ENCODE results near the gene RHEB.

The RHEB gene

DNA sequence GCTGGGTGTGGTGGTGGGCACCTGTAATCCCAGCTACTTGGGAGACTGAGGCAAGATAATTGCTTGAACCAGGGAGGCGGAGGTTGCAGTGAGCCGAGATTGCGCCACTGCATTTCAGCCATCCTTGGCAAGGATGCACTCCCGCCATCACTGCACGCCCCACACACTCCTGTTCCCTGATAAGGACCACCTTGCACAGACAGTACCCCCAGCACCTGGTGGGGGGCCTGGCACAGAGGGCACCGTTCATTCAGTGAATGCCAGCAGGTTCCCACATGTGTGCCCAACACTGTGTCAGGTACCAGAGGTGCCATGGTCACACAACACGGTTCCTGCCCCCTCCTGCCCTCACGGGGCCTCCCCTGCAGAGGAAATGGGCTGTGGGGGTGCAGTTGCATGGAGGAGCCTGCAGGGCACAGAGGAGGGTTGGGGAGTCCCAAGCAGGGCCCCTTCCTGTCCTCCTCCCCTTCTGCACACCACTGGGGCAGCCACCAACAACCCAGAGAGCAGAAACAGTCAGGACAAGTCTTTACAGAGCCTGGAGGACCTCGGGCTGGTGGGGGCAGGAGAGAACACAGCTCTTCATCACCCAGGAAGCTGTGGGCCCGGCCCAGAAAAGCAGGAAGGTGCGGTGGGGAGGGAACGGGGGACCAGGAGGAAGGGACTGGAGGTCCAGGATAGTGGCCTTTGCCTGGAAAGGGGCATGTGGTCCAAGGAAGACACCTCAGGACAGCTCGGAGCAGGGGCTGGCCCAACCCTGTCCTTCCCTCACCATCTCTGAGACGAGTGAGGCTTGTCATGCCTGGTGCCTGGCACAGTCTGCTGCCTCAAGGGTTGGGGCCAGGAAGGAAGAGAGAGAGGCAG is 86.8 kb downstream of the RHEB start:
- Histone ChIP-seq H3K36me3 (ENCODE audit: insufficient read depth, low read length) (no peaks in the 10 kb centered on the region), H3K4me1 (ENCODE audit: insufficient read depth, low read length) (peaks cover 11% of the 10 kb centered on the region), H3K9me3 (ENCODE audit: low read length) (no peaks in the 10 kb centered on the region), H3K4me3 (ENCODE audit: low read length) (no peak overlapping the region), H3K27me3 (ENCODE audit: insufficient read depth, low read length) (peaks cover 4% of the 10 kb centered on the region), H2AFZ (ENCODE audit: low read depth, low read length) (no peak overlapping the region)

DNA sequence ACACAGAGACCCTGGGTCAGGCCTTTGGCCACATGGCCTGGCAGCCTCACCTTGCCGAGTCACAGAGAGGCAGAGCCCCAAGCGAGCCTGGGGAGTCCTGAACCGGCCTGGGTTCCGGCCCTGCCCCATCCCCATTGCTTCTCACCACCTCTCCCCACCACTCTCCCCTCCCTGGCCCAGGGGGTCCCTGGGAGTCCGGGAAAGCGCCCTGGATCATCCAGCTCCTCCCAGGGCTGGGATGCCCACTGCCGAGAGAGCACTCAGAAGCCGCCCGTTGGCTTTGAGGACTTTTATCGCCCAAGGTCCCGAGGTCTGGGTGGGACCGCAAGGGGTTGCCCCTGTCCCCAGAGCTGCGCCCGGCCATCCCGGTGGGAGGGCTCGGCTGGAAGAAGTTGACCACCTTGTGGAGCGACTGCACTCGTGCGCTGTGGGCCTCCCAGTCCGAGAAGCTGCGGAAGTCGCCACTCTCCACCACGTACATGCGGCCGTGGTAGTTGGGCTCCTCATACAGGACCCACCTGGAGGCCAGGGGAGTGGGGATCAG is 87.9 kb downstream of the RHEB start:
- Histone ChIP-seq H3K4me3 (ENCODE audit: low read length) (no peak overlapping the region), H2AFZ (ENCODE audit: low read depth, low read length) (no peak overlapping the region), H3K36me3 (ENCODE audit: insufficient read depth, low read length) (no peaks in the 10 kb centered on the region), H3K27me3 (ENCODE audit: insufficient read depth, low read length) (no peaks in the 10 kb centered on the region), H3K4me1 (ENCODE audit: insufficient read depth, low read length) (peaks cover 11% of the 10 kb centered on the region), H3K9me3 (ENCODE audit: low read length) (no peaks in the 10 kb centered on the region)

DNA sequence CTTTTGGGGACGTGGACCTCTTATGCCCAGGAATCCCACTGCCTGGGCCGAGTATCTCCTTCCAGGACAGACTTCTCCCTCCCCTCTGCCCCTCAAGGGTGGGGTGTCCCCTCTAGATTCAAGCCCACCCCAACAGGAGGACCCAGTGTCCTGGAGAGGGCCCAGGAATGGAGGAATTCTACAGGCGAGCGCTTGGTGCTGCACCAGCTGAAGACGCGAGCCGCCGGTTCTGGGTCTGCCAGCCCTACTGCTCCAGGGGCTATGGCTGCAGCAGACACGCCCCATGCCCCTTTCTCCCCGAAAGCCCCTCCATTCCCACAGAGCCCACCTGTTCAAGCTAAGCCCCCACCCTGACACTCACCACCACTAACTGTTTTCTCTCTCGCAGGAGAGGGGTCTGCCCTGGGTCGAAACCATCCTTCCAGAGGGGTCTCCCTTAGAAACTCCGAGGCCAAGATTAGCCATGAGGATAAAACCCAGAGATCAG is 88.4 kb downstream of the RHEB start:
- Histone ChIP-seq H3K4me1 (ENCODE audit: insufficient read depth, low read length) (peaks cover 11% of the 10 kb centered on the region), H3K36me3 (ENCODE audit: insufficient read depth, low read length) (no peaks in the 10 kb centered on the region), H2AFZ (ENCODE audit: low read depth, low read length) (no peak overlapping the region), H3K4me3 (ENCODE audit: low read length) (no peak overlapping the region), H3K27me3 (ENCODE audit: insufficient read depth, low read length) (no peaks in the 10 kb centered on the region), H3K9me3 (ENCODE audit: low read length) (no peaks in the 10 kb centered on the region)

DNA sequence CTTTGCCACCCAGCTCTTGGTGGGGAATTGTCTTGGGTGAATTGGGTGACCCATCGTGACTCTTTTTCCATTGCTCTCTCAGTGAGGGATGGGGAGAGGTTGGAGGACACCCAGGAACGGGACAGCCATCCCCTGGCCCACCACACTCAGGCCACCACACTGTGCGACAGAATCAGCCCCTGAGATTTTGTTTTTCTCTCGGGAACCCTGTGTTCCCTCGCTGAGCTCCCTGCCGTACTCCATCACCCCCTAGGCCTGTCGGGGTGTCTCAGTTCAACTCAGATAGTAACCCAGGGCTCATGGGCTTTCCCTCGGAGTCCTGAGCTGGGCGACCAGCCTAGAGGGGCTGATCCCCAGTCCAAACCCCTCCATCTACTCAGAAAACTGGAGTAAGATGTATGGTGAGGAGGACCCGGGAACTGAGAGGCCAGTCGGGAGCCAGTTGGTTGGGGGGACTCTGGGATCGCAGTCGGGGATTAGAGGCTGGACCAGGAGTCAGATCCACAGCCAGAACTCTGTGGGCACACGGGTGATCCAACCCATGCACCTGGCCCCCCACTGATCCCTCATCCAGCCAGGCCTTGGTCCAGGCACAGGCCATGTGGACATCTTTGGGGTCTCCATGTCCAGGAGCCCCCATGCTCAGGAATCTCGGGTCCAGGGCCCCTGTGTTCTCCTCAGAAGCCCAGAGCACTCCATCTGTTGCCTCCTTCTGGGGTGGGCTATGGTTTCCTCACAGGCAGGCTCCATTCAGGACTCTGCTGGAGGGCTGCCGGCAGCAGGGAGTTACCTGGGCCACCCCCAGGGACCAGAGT is 89.1 kb downstream of the RHEB start:
- Histone ChIP-seq H3K4me1 (ENCODE audit: insufficient read depth, low read length) (peaks cover 11% of the 10 kb centered on the region), H2AFZ (ENCODE audit: low read depth, low read length) (no peak overlapping the region), H3K27me3 (ENCODE audit: insufficient read depth, low read length) (no peaks in the 10 kb centered on the region), H3K4me3 (ENCODE audit: low read length) (no peak overlapping the region), H3K36me3 (ENCODE audit: insufficient read depth, low read length) (no peaks in the 10 kb centered on the region), H3K9me3 (ENCODE audit: low read length) (no peaks in the 10 kb centered on the region)

DNA sequence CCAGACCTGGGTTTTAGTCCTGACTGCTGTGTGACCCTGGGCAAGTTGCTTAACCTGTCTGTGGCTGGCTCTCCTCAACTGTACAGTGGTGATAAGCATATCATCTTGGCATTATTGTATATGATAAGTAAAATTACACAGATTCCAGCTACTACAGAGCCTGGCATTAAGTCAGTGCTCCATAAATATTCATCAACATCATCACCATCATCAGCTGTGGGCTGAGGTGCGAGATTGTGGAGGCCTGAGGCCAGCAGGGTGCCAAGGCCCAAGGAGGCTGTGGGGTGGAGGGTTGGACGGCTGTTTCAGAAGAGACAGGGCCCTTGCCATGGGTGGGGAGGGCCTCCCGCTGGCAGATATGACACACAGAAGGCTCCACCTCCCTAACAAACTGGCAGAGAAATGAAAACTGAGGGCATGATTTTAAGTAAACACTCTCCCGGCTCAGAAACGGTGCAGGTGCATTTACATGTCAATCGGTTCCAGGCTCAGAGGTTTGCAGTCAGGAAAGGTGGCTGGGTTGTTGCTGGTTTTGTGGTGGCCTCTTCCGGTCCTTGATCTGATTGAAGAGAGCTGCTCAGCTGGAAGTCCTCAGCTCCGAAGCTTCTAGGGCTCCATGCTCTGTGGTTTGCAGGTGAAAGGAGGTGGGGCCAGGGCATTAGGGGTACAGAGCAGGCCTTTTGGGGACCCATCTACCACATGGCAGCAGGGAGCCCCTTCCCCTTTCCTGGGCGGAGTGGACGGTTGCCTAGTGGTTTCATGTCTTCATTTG is 89.9 kb downstream of the RHEB start:
- Histone ChIP-seq H3K4me3 (ENCODE audit: low read length) (no peak overlapping the region), H3K9me3 (ENCODE audit: low read length) (no peaks in the 10 kb centered on the region), H2AFZ (ENCODE audit: low read depth, low read length) (no peak overlapping the region), H3K4me1 (ENCODE audit: insufficient read depth, low read length) (peaks cover 11% of the 10 kb centered on the region), H3K27me3 (ENCODE audit: insufficient read depth, low read length) (no peaks in the 10 kb centered on the region), H3K36me3 (ENCODE audit: insufficient read depth, low read length) (no peaks in the 10 kb centered on the region)

- Histone ChIP-seq H3K4me1 (ENCODE audit: insufficient read depth, low read length) (peaks cover 11% of the 10 kb centered on the region), H3K27me3 (ENCODE audit: insufficient read depth, low read length) (no peaks in the 10 kb centered on the region), H3K36me3 (ENCODE audit: insufficient read depth, low read length) (no peaks in the 10 kb centered on the region), H3K4me3 (ENCODE audit: low read length) (no peak overlapping the region), H3K9me3 (ENCODE audit: low read length) (no peaks in the 10 kb centered on the region), H2AFZ (ENCODE audit: low read depth, low read length) (no peak overlapping the region)
Observed at GRCh38 chr7:151429237-151429559, 90.5 kb downstream of the RHEB start.

DNA sequence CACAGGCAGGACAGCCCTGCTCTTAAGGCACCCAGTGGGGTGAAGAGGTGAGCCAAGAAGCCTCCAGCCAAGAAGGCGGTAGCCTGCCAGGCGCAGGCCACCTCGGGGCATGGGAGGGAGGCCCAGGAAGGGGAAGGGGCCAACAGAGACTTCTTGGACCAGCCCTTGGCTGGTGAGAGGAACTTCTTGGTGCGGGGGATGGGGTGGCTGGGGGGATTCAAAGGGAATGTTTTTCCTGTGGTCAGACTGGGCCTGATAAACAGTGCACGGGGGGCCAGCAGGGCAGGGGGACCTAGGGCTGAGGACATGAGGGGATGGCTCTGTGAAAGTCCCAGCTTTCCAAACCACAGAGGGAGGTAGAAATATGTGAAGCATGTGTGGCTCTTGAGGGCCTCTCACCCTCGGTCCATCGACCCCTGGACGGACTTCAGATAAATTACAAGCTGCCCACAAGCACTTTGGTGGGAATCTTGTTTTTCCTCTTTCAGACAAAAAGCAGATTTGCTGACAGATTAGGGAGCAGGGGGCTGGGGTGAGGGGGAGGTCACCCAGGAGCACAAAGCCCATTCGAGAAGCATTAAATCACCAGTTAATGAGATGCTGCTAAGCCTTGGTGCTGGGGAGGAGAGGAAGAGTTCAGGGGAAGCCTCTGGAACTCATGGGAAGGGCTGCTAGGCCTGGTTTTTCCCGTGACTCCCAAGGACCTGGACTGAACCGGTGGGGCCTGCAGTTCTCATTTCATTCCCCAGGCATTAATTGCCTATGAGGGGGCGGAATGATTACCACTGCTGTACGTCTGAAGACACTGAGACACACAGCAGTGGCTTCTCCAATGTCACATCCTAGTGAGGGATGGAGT is 91.1 kb downstream of the RHEB start:
- H3K4me3 ChIP-seq (ENCODE audit: low read length), result no peak overlapping the region
- no peaks in the 10 kb centered on the region for H3K36me3 ChIP-seq (ENCODE audit: insufficient read depth, low read length)
- no peaks in the 10 kb centered on the region for H3K9me3 ChIP-seq (ENCODE audit: low read length)
- no peaks in the 10 kb centered on the region for H3K27me3 ChIP-seq (ENCODE audit: insufficient read depth, low read length)
- peaks cover 11% of the 10 kb centered on the region for H3K4me1 ChIP-seq (ENCODE audit: insufficient read depth, low read length)
- H2AFZ ChIP-seq (ENCODE audit: low read depth, low read length), result no peak overlapping the region

GRCh38 chr7:151427705-151428377 is 91.9 kb downstream of the RHEB start:
- no peaks in the 10 kb centered on the region for H3K9me3 ChIP-seq (ENCODE audit: low read length)
- H3K36me3 ChIP-seq (ENCODE audit: insufficient read depth, low read length), result no peaks in the 10 kb centered on the region
- H3K27me3 ChIP-seq (ENCODE audit: insufficient read depth, low read length), result no peaks in the 10 kb centered on the region
- no peak overlapping the region for H2AFZ ChIP-seq (ENCODE audit: low read depth, low read length)
- peaks cover 11% of the 10 kb centered on the region for H3K4me1 ChIP-seq (ENCODE audit: insufficient read depth, low read length)
- H3K4me3 ChIP-seq (ENCODE audit: low read length), result no peak overlapping the region

DNA sequence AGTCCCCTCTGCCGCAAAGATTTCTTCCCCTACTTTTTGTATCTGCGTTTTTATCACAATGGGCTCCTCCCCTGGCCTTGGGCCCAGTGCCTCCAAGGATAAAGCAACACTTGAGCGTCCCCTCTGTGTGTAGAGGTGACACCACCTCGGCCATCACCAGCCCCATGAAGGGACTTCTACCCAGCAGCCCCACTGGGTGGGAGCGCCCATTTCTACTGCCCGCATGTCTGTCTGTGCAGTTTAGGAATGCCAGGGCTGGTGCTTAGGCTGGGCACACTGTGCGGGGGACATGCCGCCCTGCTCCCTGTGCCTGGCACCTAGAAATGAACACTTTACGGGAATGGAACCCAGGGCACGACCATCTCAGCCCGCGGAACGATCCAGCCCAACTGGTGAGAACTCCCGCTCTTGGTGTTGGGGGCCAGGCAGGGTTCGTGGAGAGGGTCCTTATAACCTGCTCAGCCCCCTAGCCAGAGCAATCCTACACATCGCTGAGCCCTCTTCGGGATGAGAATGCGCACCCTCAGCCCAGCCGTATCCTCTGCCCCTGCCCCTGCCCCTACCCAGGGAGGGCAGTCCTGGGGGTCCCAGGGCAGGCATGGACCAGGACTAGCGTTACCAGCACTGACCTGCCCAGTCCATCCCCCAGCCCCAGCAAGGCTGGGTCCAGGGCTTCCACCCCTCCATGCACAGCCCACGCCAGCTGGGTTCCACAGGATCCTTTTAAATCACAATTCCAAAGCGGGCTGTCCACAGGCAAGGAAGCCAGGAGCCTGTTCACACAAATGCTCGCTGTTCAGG is 92.6 kb downstream of the RHEB start:
- no peak overlapping the region for H3K4me3 ChIP-seq (ENCODE audit: low read length)
- H3K27me3 ChIP-seq (ENCODE audit: insufficient read depth, low read length), result no peaks in the 10 kb centered on the region
- no peaks in the 10 kb centered on the region for H3K36me3 ChIP-seq (ENCODE audit: insufficient read depth, low read length)
- no peak overlapping the region for H2AFZ ChIP-seq (ENCODE audit: low read depth, low read length)
- H3K9me3 ChIP-seq (ENCODE audit: low read length), result no peaks in the 10 kb centered on the region
- H3K4me1 ChIP-seq (ENCODE audit: insufficient read depth, low read length), result peaks cover 11% of the 10 kb centered on the region

DNA sequence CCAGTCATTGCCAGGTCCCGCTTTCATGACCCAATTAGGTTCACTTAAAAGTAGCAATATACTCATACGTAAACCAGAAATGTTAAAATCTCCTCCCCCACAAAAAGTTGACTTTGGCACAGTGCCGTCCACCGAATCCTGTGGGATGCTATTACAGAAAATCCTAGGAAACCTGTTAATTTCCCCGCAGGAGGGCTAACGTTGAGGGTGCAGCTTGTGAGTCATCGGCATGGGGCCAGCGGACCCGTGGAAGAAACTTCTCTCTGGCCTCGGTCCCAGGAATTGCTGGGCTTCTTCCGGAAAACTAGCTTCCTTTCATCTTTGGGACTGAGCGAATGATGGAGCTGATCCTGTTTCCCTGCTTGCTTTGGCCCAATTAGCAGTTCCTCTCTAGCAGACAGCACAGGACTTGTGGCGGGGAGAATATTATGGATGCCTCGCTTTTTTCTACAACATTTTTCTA is 93.2 kb downstream of the RHEB start:
- H3K27me3 ChIP-seq (ENCODE audit: insufficient read depth, low read length), result peaks cover 3% of the 10 kb centered on the region
- no peak overlapping the region for H3K4me3 ChIP-seq (ENCODE audit: low read length)
- no peak overlapping the region for H2AFZ ChIP-seq (ENCODE audit: low read depth, low read length)
- peaks cover 11% of the 10 kb centered on the region for H3K4me1 ChIP-seq (ENCODE audit: insufficient read depth, low read length)
- H3K36me3 ChIP-seq (ENCODE audit: insufficient read depth, low read length), result no peaks in the 10 kb centered on the region
- peaks cover 5% of the 10 kb centered on the region for H3K9me3 ChIP-seq (ENCODE audit: low read length)
